DOHH2 (cell line): ENCODE data around the gene NAT14.

Experiments used
- CTCF ChIP-seq: fragments of 200-600 bp; sonication (generic); IDR thresholded peaks from one replicate; pipeline ENCODE4 v1.5.1; 2014; ENCODE audit warnings: antibody characterized with exemption, mild to moderate bottlenecking, low read depth, low read length; ENCODE audit not compliant: poor library complexity, severe bottlenecking
- EZH2phosphoT487 ChIP-seq: fragments of 200-600 bp; sonication (generic); IDR thresholded peaks from 2 replicates; pipeline ENCODE4 v1.6.1; 2017; ENCODE audit warnings: borderline replicate concordance, mild to moderate bottlenecking, antibody characterized with exemption, low read length, moderate library complexity, mixed read lengths

- TF ChIP-seq CTCF (no peak), EZH2phosphoT487 (no peak)
Observed at GRCh38 chr19:55447421-55448174, 37.4 kb upstream of the NAT14 start.
